H9 (cell line): Measurements from ENCODE around the gene TMEM229B. TPM values are rescaled to one million over a fixed set of nuclear protein-coding genes. Genes with fewer than 3 reads are reported as not detected.

ENCODE experiments used
- DNase-seq: peaks from one replicate; pipeline ENCODE4 v3.0.0-alpha.2; 2017
- H2AFZ ChIP-seq: one replicate; pipeline ENCODE4 v1.6.1; 2013; ENCODE audit warnings: mild to moderate bottlenecking, low read length, control low read depth, moderate library complexity
- H2AK5ac ChIP-seq: 2 replicates; pipeline ENCODE4 v1.6.1; 2013; ENCODE audit warnings: low read length, control low read depth, mixed read lengths; ENCODE audit not compliant: insufficient read length
- H2BK120ac ChIP-seq: one replicate; pipeline ENCODE4 v1.6.1; 2013; ENCODE audit warnings: low read depth, mild to moderate bottlenecking, low read length, control low read depth, inconsistent platforms; ENCODE audit not compliant: poor library complexity, severe bottlenecking
- H2BK12ac ChIP-seq: 2 replicates; pipeline ENCODE4 v1.6.1; 2013; ENCODE audit warnings: low read length, control low read depth, mixed read lengths, low read depth; ENCODE audit not compliant: insufficient read length
- H2BK15ac ChIP-seq: 2 replicates; pipeline ENCODE4 v1.6.1; 2013; ENCODE audit warnings: low read depth, low read length, control low read depth
- H2BK20ac ChIP-seq: one replicate; pipeline ENCODE4 v1.6.1; 2013; ENCODE audit warnings: low read depth, mild to moderate bottlenecking, low read length, control low read depth, inconsistent platforms; ENCODE audit not compliant: poor library complexity, severe bottlenecking
- H2BK5ac ChIP-seq: 2 replicates; pipeline ENCODE4 v1.6.1; 2013; ENCODE audit warnings: low read length, control low read depth, mixed read lengths; ENCODE audit not compliant: insufficient read length
- H3K14ac ChIP-seq: 2 replicates; pipeline ENCODE4 v1.6.1; 2013; ENCODE audit warnings: low read length, control low read depth; ENCODE audit not compliant: insufficient read depth
- H3K18ac ChIP-seq: 2 replicates; pipeline ENCODE4 v1.6.1; 2013; ENCODE audit warnings: low read depth, mild to moderate bottlenecking, mixed read lengths, low read length, control low read depth; ENCODE audit not compliant: insufficient read length
- H3K23ac ChIP-seq: 2 replicates; pipeline ENCODE4 v1.6.1; 2013; ENCODE audit warnings: low read length, control low read depth, mixed read lengths, low read depth; ENCODE audit not compliant: insufficient read length
- H3K23me2 ChIP-seq: 2 replicates; pipeline ENCODE4 v1.6.1; 2013; ENCODE audit warnings: low read depth, mild to moderate bottlenecking, mixed read lengths, low read length, control low read depth; ENCODE audit not compliant: insufficient read length, poor library complexity, severe bottlenecking
- H3K27ac ChIP-seq: 2 replicates; pipeline ENCODE4 v1.5.1; 2013; ENCODE audit warnings: low read length, control low read depth, mixed read lengths, low read depth; ENCODE audit not compliant: insufficient read length
- H3K27me3 ChIP-seq: 2 replicates; pipeline ENCODE4 v1.6.1; 2013; ENCODE audit warnings: low read length, control low read depth, inconsistent platforms; ENCODE audit not compliant: insufficient read depth
- H3K4ac ChIP-seq: 2 replicates; pipeline ENCODE4 v1.6.1; 2013; ENCODE audit warnings: low read depth, mild to moderate bottlenecking, control low read depth, inconsistent platforms, low read length, moderate library complexity
- H3K4me1 ChIP-seq: 2 replicates; pipeline ENCODE4 v1.6.1; 2013; ENCODE audit warnings: low read length, control low read depth, inconsistent platforms; ENCODE audit not compliant: insufficient read depth
- H3K4me2 ChIP-seq: 2 replicates; pipeline ENCODE4 v1.6.1; 2013; ENCODE audit warnings: low read length, control low read depth, mixed read lengths; ENCODE audit not compliant: insufficient read length, insufficient read depth
- H3K56ac ChIP-seq: 2 replicates; pipeline ENCODE4 v1.6.1; 2013; ENCODE audit warnings: low read depth, mild to moderate bottlenecking, mixed read lengths, low read length, control low read depth; ENCODE audit not compliant: insufficient read length
- H3K79me1 ChIP-seq: 2 replicates; pipeline ENCODE4 v1.6.1; 2013; ENCODE audit warnings: low read depth, mild to moderate bottlenecking, moderate library complexity, low read length, control low read depth, inconsistent platforms; ENCODE audit not compliant: insufficient read depth, poor library complexity, severe bottlenecking
- H3K79me2 ChIP-seq: 2 replicates; pipeline ENCODE4 v1.6.1; 2013; ENCODE audit warnings: low read length, control low read depth, inconsistent platforms; ENCODE audit not compliant: insufficient read depth
- H3K9ac ChIP-seq: 2 replicates; pipeline ENCODE4 v1.6.1; 2013; ENCODE audit warnings: low read length, control low read depth, mixed read lengths; ENCODE audit not compliant: insufficient read length; ENCODE audit errors: extremely low read depth
- H3K9me3 ChIP-seq: one replicate; pipeline ENCODE4 v1.6.1; 2013; ENCODE audit warnings: low read depth, low read length, inconsistent platforms; ENCODE audit not compliant: control insufficient read depth
- H3T11ph ChIP-seq: one replicate; pipeline ENCODE4 v1.6.1; 2013; ENCODE audit warnings: mild to moderate bottlenecking, low read length, control low read depth, inconsistent platforms
- H4K20me1 ChIP-seq: one replicate; pipeline ENCODE4 v1.6.1; 2013; ENCODE audit not compliant: control insufficient read depth, insufficient read length, insufficient read depth
- H4K5ac ChIP-seq: 2 replicates; pipeline ENCODE4 v1.6.1; 2013; ENCODE audit warnings: low read depth, mild to moderate bottlenecking, mixed read lengths, low read length, control low read depth; ENCODE audit not compliant: insufficient read length
- H4K8ac ChIP-seq: replicated peaks from 2 replicates; pipeline ENCODE4 v1.6.1; 2013; ENCODE audit warnings: low read length, control low read depth, mixed read lengths, low read depth; ENCODE audit not compliant: insufficient read length
- H4K91ac ChIP-seq: 2 replicates; pipeline ENCODE4 v1.6.1; 2013; ENCODE audit warnings: low read depth, mild to moderate bottlenecking, moderate library complexity, mixed read lengths, low read length, control low read depth; ENCODE audit not compliant: insufficient read length
- H3K27ac Mint-ChIP-seq, 3 experiments: 2 replicates in 2 of 3; 3 replicates in 1 of 3; pipeline ENCODE4 v1.8.0; 2020 to 2021; ENCODE audit warnings: mixed read lengths in 3 of 3, mild to moderate bottlenecking in 1 of 3, moderate library complexity in 1 of 3
- H3K27me3 Mint-ChIP-seq: 2 replicates; pipeline ENCODE4 v1.8.0; 2021; ENCODE audit warnings: low read depth, mild to moderate bottlenecking, moderate library complexity, mixed read lengths
- H3K36me3 Mint-ChIP-seq, 3 experiments: 2 replicates in 2 of 3; 3 replicates in 1 of 3; pipeline ENCODE4 v1.8.0; 2020 to 2021; ENCODE audit warnings: low read depth in 3 of 3, mixed read lengths in 3 of 3; ENCODE audit not compliant: insufficient read depth in 1 of 3
- H3K4me1 Mint-ChIP-seq, 2 experiments: 2 replicates each; pipeline ENCODE4 v1.8.0; 2020; ENCODE audit warnings: mixed read lengths in 2 of 2
- H3K4me3 Mint-ChIP-seq, 2 experiments: 2 replicates in 1 of 2; 3 replicates in 1 of 2; pipeline ENCODE4 v1.8.0; 2020 to 2021; ENCODE audit warnings: mild to moderate bottlenecking in 2 of 2, mixed read lengths in 2 of 2, moderate library complexity in 1 of 2
- H3K9me3 Mint-ChIP-seq, 2 experiments: 2 replicates in 1 of 2; 3 replicates in 1 of 2; pipeline ENCODE4 v1.8.0; 2020; ENCODE audit warnings: mild to moderate bottlenecking in 2 of 2, mixed read lengths in 2 of 2, moderate library complexity in 1 of 2
- CTCF ChIP-seq: fragments of 200-600 bp; sonication (generic); conservative IDR thresholded peaks from 3 replicates; pipeline ENCODE4 v1.8.0; 2021; ENCODE audit warnings: antibody characterized with exemption, mild to moderate bottlenecking
- WGBS: extraction: QIAGEN DNeasy Blood & Tissue Kit; methylation state at CpG from one replicate; pipeline ENCODE4 v1.1.7; 2013; ENCODE audit warnings: missing lambda C conversion rate, low lambda C conversion rate, mixed read lengths; ENCODE audit not compliant: insufficient read length; ENCODE audit errors: extremely low coverage; 5-methylcytosine and 5-hydroxymethylcytosine counted together
- total RNA-seq: library from RNA; stranded (reverse); gene quantifications from 2 replicates; pipeline ENCODE4 v1.2.1, GENCODE V29; 2021

The TMEM229B gene
- total RNA-seq, 1 experiment from 2014 or later: 0.24 TPM

- Histone ChIP-seq H2BK120ac (no peak overlapping the region), H4K5ac (no peak overlapping the region), H4K20me1 (no peaks in the 10 kb centered on the region), H3K4ac (no peak overlapping the region; the same call in 1 of the 2 replicates), H4K8ac (no peak overlapping the region), H2BK15ac (no peak overlapping the region), H3K9ac (no peak overlapping the region), H3K27me3 (no peaks in the 10 kb centered on the region), H3K9me3 (no peaks in the 10 kb centered on the region), H4K91ac (no peak overlapping the region), H2BK20ac (no peak overlapping the region), H3K56ac (no peak overlapping the region), H2BK12ac (no peak overlapping the region), H2AFZ (no peak overlapping the region), H3K4me1 (peaks cover 15% of the 10 kb centered on the region), H2BK5ac (no peak overlapping the region), H3K79me1 (no peaks in the 10 kb centered on the region), H3T11ph (no peak overlapping the region), H2AK5ac (no peak overlapping the region), H3K4me2 (peak overlapping the region; percentile 27), H3K23ac (no peak overlapping the region), H3K79me2 (0 out of 2 replicates have a peak, but pooled peaks cover 1% of the 10 kb centered on the region), H3K18ac (no peak overlapping the region), H3K23me2 (no peaks in the 10 kb centered on the region), H3K14ac (no peak overlapping the region; the same call in 1 of the 2 replicates), H3K27ac (peak overlapping the region; percentile 47)
- no CpG with 5 or more reads among the region's 3 CpGs for WGBS
- Mint-ChIP-seq H3K27me3 (peaks cover 1% of the 10 kb centered on the region), H3K36me3 (peaks cover 0 to 3% (median 0%) of the 10 kb centered on the region in 3 experiments; a peak in 2 of 7 replicates), H3K27ac (peak overlapping the region; percentile 35 to 88 (median 49); a peak in 5 of 7 replicates), H3K4me1 (peaks cover 42 to 47% of the 10 kb centered on the region in 2 experiments), H3K4me3 (0 out of 5 replicates have a peak overlapping the region, but pooled peaks of 1 of the 2 experiments have one; percentile 4), H3K9me3 (peaks cover 0 to 8% of the 10 kb centered on the region in 2 experiments; a peak in 3 of 5 replicates)
- no peak for DNase-seq
- TF ChIP-seq CTCF: no peak
Observed at GRCh38 chr14:67444395-67444794, 44.1 kb downstream of the TMEM229B start.
